ENCODE data around the gene ADIG.

ADIG gene

GRCh38 chr20:38633577-38634093 lies 52.6 kb downstream of the ADIG start:
- no peak overlapping the region for H3K4me3 ChIP-seq (ENCODE audit: low read depth in 1 of 2, low read length in 2 of 2)
- no peak overlapping the region for H3K9ac ChIP-seq (ENCODE audit: low read depth, low read length)
- no peaks in the 10 kb centered on the region for H3K36me3 ChIP-seq (ENCODE audit: insufficient read depth, low read length)
- no peaks in the 10 kb centered on the region for H3K79me2 ChIP-seq (ENCODE audit: insufficient read depth, low read length)
- TF ChIP-seq CTCF (IDR thresholded peaks at IDR 0.05; ENCODE audit: borderline replicate concordance, extremely low read depth, low read length, poor library complexity, severe bottlenecking), result peak; percentile 99
- no peak for TF ChIP-seq EZH2 (IDR thresholded peaks at IDR 0.05; ENCODE audit: borderline replicate concordance, low read depth, low read length, severe bottlenecking)
- H3K4me2 ChIP-seq (ENCODE audit: insufficient read depth, low read length), result no peak overlapping the region
- H3K9me3 ChIP-seq (ENCODE audit: insufficient read depth, low read length, severe bottlenecking), result no peaks in the 10 kb centered on the region
- peak; percentile 90 for ATAC-seq (ENCODE audit: insufficient read depth, low read depth)
- H4K20me1 ChIP-seq (ENCODE audit: insufficient read depth, low read length), result no peaks in the 10 kb centered on the region
- no peak overlapping the region for H2AFZ ChIP-seq (ENCODE audit: low read depth, low read length)
- no peaks in the 10 kb centered on the region for H3K4me1 ChIP-seq (ENCODE audit: insufficient read depth, low read length)
- DNase-seq, result peak; percentile 74
- H3K27me3 ChIP-seq (ENCODE audit: insufficient read depth, low read length, poor library complexity), result no peaks in the 10 kb centered on the region
- H3K27ac ChIP-seq (ENCODE audit: low read length), result no peak overlapping the region

GRCh38 chr20:38635721-38636288 lies 54.8 kb downstream of the ADIG start:
- Histone ChIP-seq H3K9ac (ENCODE audit: low read depth, low read length) (no peak overlapping the region), H3K4me2 (ENCODE audit: insufficient read depth, low read length) (no peak overlapping the region), H2AFZ (ENCODE audit: low read depth, low read length) (no peak overlapping the region), H3K4me1 (ENCODE audit: insufficient read depth, low read length) (no peaks in the 10 kb centered on the region), H3K79me2 (ENCODE audit: insufficient read depth, low read length) (no peaks in the 10 kb centered on the region), H3K9me3 (ENCODE audit: insufficient read depth, low read length, severe bottlenecking) (no peaks in the 10 kb centered on the region), H3K4me3 (ENCODE audit: low read depth in 1 of 2, low read length in 2 of 2) (no peak overlapping the region), H3K27ac (ENCODE audit: low read length) (no peak overlapping the region), H4K20me1 (ENCODE audit: insufficient read depth, low read length) (no peaks in the 10 kb centered on the region), H3K36me3 (ENCODE audit: insufficient read depth, low read length) (no peaks in the 10 kb centered on the region), H3K27me3 (ENCODE audit: insufficient read depth, low read length, poor library complexity) (peaks cover 7% of the 10 kb centered on the region)
- no peak for TF ChIP-seq CTCF (IDR thresholded peaks at IDR 0.05; ENCODE audit: borderline replicate concordance, extremely low read depth, low read length, poor library complexity, severe bottlenecking)
- no peak for TF ChIP-seq EZH2 (IDR thresholded peaks at IDR 0.05; ENCODE audit: borderline replicate concordance, low read depth, low read length, severe bottlenecking)
- ATAC-seq (ENCODE audit: insufficient read depth, low read depth) (peak; percentile 45; the same call in 1 of the 3 replicates), DNase-seq (no peak)

All from DND-41 (cell line).